Measurements from ENCODE around the gene HOXA7.

Gene HOXA7

GRCh38 chr7:27193335-27194001, 37.0 kb upstream of the HOXA7 start:
- DNase-seq (ENCODE audit: low spot score) = no peak

GRCh38 chr7:27192546-27193334, 36.3 kb upstream of the HOXA7 start:
- DNase-seq (ENCODE audit: low spot score) = no peak

- no peak for DNase-seq (ENCODE audit: low spot score)
These were observed 35.5 kb upstream of the HOXA7 start for GRCh38 chr7:27191833-27192545.

GRCh38 chr7:27191161-27191731, 34.8 kb upstream of the HOXA7 start:
- DNase-seq (ENCODE audit: low spot score) = no peak

GRCh38 chr7:27189997-27190748, 33.7 kb upstream of the HOXA7 start:
- DNase-seq (ENCODE audit: low spot score) = no peak

GRCh38 chr7:27189295-27189996, 33.0 kb upstream of the HOXA7 start:
- DNase-seq (ENCODE audit: low spot score) = no peak

- no peak for DNase-seq (ENCODE audit: low spot score)
These were observed 32.2 kb upstream of the HOXA7 start for GRCh38 chr7:27188386-27189294.

GRCh38 chr7:27187475-27188385, 31.3 kb upstream of the HOXA7 start:
- no peak for DNase-seq (ENCODE audit: low spot score)

- no peak for DNase-seq (ENCODE audit: low spot score)
These were observed 30.4 kb upstream of the HOXA7 start for GRCh38 chr7:27186668-27187474.

- DNase-seq (ENCODE audit: low spot score) = no peak
These were observed 29.6 kb upstream of the HOXA7 start for GRCh38 chr7:27185854-27186667.

- DNase-seq (ENCODE audit: low spot score) = no peak
These were observed 28.8 kb upstream of the HOXA7 start, which contains the start of gene HOXA11 for GRCh38 chr7:27185013-27185853. Gene HOXA11 (minus strand): TSS chr7:27185232. CDS start chr7:27185144, 88 bp downstream.

- DNase-seq (ENCODE audit: low spot score) = no peak
These were observed 28.0 kb upstream of the HOXA7 start for GRCh38 chr7:27184337-27185012.

- DNase-seq (ENCODE audit: low spot score) = no peak
These were observed 27.3 kb upstream of the HOXA7 start for GRCh38 chr7:27183682-27184336.

- no peak for DNase-seq (ENCODE audit: low spot score)
These were observed 26.6 kb upstream of the HOXA7 start for GRCh38 chr7:27182861-27183681.
